Esophagus muscularis mucosa (tissue), 4 donors: ENCODE measurements around the gene SIPA1L2.

ENCODE experiments used
- CTCF ChIP-seq, 3 experiments: fragments of 200-600 bp in 2 of 3; fragments of 450-650 bp in 1 of 3; sonication (generic) in 2 of 3; IDR thresholded peaks; one replicate each; pipeline ENCODE4 v1.5.1; 2017 to 2019; ENCODE audit warnings: antibody characterized with exemption in 3 of 3, mild to moderate bottlenecking in 2 of 3, moderate library complexity in 1 of 3
- EP300 ChIP-seq: sonication (generic); formaldehyde crosslinking; IDR thresholded peaks from one replicate; pipeline ENCODE4 v1.6.1; 2017; ENCODE audit warnings: antibody characterized with exemption
- POLR2A ChIP-seq: fragments of 450-650 bp; IDR thresholded peaks from one replicate; pipeline ENCODE4 v1.6.1; 2017; ENCODE audit warnings: antibody characterized with exemption, moderate library complexity, mild to moderate bottlenecking, low read depth

GRCh38 chr1:232626452-232626851 is 3.5 kb downstream of the SIPA1L2 start:
- TF ChIP-seq EP300, result no peak
- TF ChIP-seq CTCF (IDR thresholded peaks at IDR 0.05), result no peak
- no peak for TF ChIP-seq POLR2A
